HEK293T (cell line): ENCODE results near the gene GOLGA6L9.
"Not testable (repeated sequence)": the region's sequence is repeated elsewhere in the genome, so short reads cannot be mapped to it uniquely, and the experiment has no call there.

Experiments used
- CTCF ChIA-PET: fragments of 350-600 bp; formaldehyde crosslinking; extraction: SDS; loops from one replicate; lab custom pipeline; 2021; ENCODE audit warnings: antibody characterized with exemption, inconsistent platforms; lab: Yijun Ruan, JAX
- POLR2A ChIA-PET: fragments of 350-600 bp; formaldehyde crosslinking; extraction: SDS; loops from one replicate; lab custom pipeline; 2020; ENCODE audit warnings: antibody characterized with exemption, inconsistent platforms; lab: Yijun Ruan, JAX
- DNase-seq: peaks from one replicate; pipeline ENCODE4 v3.0.0; 2012; ENCODE audit warnings: mixed read lengths; ENCODE audit errors: extremely low spot score
- ARNT ChIP-seq: fragments of 450-650 bp; IDR thresholded peaks from 2 replicates; pipeline ENCODE4 v1.6.1; 2017; ENCODE audit warnings: mild to moderate bottlenecking
- FOXA1 ChIP-seq: fragments of 450-650 bp; IDR thresholded peaks from 2 replicates; pipeline ENCODE4 v1.6.1; 2016; ENCODE audit warnings: mild to moderate bottlenecking
- L3MBTL2 ChIP-seq: fragments of 450-650 bp; conservative IDR thresholded peaks from 2 replicates; pipeline ENCODE4 v1.6.1; 2016; ENCODE audit warnings: mild to moderate bottlenecking
- LEF1 ChIP-seq: fragments of 450-650 bp; IDR thresholded peaks from 2 replicates; pipeline ENCODE4 v1.6.1; 2017; ENCODE audit warnings: mild to moderate bottlenecking, borderline replicate concordance
- SUZ12 ChIP-seq: fragments of 450-650 bp; IDR thresholded peaks from 2 replicates; pipeline ENCODE4 v1.6.1; 2016; ENCODE audit warnings: mild to moderate bottlenecking
- TF ChIP-seq, protein P1 (sequence below): fragments of 450-650 bp; IDR thresholded peaks from 2 replicates; pipeline ENCODE4 v1.6.1; 2016

The GOLGA6L9 gene

GRCh38 chr15:82398785-82399184 is 30.8 kb upstream of the GOLGA6L9 start:
- ChIA-PET CTCF (no interaction called here), POLR2A (no interaction called here)
- TF ChIP-seq FOXA1, result no peak
- TF ChIP-seq LEF1, result no peak
- TF ChIP-seq, protein P1, sequence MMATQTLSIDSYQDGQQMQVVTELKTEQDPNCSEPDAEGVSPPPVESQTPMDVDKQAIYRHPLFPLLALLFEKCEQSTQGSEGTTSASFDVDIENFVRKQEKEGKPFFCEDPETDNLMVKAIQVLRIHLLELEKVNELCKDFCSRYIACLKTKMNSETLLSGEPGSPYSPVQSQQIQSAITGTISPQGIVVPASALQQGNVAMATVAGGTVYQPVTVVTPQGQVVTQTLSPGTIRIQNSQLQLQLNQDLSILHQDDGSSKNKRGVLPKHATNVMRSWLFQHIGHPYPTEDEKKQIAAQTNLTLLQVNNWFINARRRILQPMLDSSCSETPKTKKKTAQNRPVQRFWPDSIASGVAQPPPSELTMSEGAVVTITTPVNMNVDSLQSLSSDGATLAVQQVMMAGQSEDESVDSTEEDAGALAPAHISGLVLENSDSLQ, result no peak
- TF ChIP-seq SUZ12, result no peak
- TF ChIP-seq ARNT, result no peak
- no peak for TF ChIP-seq L3MBTL2
- no peak for DNase-seq

- POLR2A ChIA-PET, CTCF ChIA-PET, DNase-seq: not testable (repeated sequence)
Observed at GRCh38 chr15:82399366-82400103, 30.1 kb upstream of the GOLGA6L9 start.

- CTCF ChIA-PET, DNase-seq, POLR2A ChIA-PET: not testable (repeated sequence)
Observed at GRCh38 chr15:82401918-82402317, 27.7 kb upstream of the GOLGA6L9 start.

- DNase-seq, POLR2A ChIA-PET, CTCF ChIA-PET: not testable (repeated sequence)
Observed at GRCh38 chr15:82402341-82402740, 27.3 kb upstream of the GOLGA6L9 start.

DNA sequence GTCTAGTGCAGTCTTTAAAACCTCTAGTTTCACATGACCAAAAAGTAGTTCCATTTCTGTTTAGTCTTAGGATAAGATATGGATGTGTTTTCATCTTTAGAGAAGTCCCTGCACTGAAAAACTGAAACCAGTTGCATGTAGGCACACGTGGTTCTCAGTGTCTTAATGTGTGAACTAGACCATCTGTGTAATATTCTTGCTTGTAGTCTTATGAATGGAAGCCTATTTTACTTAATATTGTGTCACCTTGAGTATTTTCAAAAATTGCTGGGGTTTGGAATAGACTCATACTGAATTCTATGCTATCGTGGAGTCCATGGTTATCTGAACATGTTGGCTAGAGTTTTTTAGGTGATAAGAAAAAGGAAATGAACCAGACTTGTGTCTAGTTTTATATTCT is 23.4 kb upstream of the GOLGA6L9 start:
- CTCF ChIA-PET, DNase-seq, POLR2A ChIA-PET: not testable (repeated sequence)

- POLR2A ChIA-PET, DNase-seq, CTCF ChIA-PET: not testable (repeated sequence)
Observed at GRCh38 chr15:82410306-82410705, 19.3 kb upstream of the GOLGA6L9 start.

DNA sequence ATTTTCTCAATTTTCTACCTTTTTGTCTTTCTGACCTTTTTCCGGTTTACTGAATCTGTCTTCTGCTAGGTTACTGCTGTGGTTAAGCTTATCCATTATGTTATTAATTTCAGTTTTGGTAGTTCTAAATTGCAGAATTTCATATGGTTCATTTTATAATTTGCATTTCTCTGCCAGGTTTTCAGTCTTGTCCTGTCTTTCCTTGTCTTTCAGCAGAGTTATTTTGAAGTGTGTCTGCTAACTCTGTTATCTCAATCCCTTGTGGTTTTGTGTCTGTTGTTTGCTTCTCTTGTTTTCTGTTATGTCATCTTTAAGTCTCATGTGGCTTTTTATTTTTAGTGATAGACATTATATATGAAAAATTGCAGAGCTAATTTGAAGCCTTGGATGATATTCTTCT is 18.0 kb upstream of the GOLGA6L9 start:
- CTCF ChIA-PET, DNase-seq, POLR2A ChIA-PET: not testable (repeated sequence)

DNA sequence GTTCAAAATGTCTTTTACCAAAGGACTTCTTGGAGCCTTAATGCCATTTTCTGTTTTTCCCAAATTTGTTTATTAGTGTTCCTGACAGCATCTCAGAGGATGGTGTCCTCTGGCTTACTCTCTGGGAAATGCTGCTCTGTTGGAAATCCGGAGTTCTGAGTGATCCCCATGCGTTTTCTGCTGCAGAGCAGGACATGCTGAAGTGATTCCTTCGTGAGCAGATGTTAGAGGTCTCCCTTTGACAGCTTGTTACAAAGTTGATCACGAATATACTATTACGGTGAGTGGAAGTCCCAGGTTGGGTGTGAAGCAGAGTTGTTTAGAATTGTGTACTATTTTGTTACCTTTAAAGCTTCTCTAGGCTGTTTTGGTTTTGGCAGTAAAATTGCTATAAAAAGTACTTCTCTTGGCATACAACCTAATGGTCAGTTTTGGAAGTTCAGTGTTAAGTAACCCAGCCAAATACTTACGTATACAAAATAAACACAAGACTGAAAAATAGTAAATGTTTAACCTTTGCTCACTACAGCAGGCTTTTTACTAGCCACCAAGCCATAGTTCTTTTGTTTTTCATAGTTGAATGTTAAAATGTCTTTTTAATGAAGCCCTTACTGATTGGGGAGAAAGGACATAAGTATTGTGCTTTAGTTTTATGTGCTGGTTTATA is 15.0 kb upstream of the GOLGA6L9 start:
- CTCF ChIA-PET, DNase-seq, POLR2A ChIA-PET: not testable (repeated sequence)

- DNase-seq, CTCF ChIA-PET, POLR2A ChIA-PET: not testable (repeated sequence)
Observed at GRCh38 chr15:82420516-82420915, 9.1 kb upstream of the GOLGA6L9 start.

DNA sequence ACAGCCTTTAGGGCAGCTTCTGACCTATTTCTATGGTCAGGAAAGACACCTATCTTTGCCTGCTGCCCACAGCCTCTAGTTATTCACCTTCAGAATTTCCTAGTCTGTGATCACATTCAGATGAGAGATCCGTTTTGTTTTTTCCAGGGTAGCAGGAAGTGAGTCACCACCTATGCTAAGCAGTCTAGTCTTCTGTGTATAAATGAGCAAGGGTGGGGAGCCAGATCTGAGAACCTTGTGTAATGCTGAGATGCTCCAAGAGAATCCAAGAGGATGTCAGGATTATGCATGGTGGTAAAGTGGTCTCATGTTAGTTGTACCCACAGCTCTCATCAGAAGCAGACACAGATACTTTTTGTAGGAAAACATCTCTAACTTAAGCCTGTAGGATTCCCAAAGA is 8.7 kb upstream of the GOLGA6L9 start:
- POLR2A ChIA-PET, DNase-seq, CTCF ChIA-PET: not testable (repeated sequence)

- DNase-seq, POLR2A ChIA-PET, CTCF ChIA-PET: not testable (repeated sequence)
Observed at GRCh38 chr15:82427117-82427516, 2.5 kb upstream of the GOLGA6L9 start.

- DNase-seq, POLR2A ChIA-PET, CTCF ChIA-PET: not testable (repeated sequence)
Observed at GRCh38 chr15:82445420-82445819, 15.8 kb downstream of the GOLGA6L9 start.

GRCh38 chr15:82457336-82457735 is 27.7 kb downstream of the GOLGA6L9 start:
- CTCF ChIA-PET, DNase-seq, POLR2A ChIA-PET: not testable (repeated sequence)

DNA sequence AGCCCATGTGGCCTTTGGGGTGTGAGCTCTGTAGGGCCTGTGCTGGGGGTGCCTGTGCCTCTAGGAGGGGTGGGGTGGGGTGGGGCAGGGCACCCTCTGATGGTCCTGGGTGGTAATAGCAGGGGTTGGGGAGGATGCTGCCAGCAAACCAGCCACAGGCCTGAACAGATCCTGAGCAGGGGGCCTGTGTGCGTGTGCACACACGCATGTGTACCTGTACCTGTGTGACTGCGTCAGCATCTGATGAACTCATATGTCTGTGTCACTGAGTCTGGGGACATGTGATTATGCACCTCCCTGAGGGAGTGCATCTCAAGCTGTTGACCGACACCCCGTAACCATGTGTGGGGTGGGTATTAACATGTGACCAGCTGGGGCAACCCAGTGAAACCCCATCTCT is 36.0 kb downstream of the GOLGA6L9 start:
- DNase-seq, POLR2A ChIA-PET, CTCF ChIA-PET: not testable (repeated sequence)

DNA sequence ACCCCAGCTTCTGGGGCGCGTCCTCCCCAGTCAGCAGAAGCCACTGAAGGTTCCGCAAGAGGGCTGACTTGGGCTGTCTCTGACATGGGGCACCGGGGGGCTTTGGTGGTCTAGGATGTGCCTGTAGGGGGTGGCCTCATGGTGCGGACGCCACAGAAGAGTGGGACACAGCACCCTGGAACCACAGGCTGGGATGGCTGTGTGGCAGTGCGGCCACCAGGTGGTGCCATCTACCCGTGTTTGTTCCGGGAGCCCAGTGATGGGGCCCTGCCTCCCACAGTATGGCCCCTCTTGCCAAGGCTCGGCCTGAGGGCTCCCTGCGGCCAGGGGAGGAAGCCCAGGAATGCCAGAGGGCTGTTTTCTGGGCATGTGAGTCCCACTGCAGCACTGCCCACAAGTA is 38.6 kb downstream of the GOLGA6L9 start:
- DNase-seq, CTCF ChIA-PET, POLR2A ChIA-PET: not testable (repeated sequence)

GRCh38 chr15:82469381-82469780 is 39.8 kb downstream of the GOLGA6L9 start:
- CTCF ChIA-PET, POLR2A ChIA-PET, DNase-seq: not testable (repeated sequence)

DNA sequence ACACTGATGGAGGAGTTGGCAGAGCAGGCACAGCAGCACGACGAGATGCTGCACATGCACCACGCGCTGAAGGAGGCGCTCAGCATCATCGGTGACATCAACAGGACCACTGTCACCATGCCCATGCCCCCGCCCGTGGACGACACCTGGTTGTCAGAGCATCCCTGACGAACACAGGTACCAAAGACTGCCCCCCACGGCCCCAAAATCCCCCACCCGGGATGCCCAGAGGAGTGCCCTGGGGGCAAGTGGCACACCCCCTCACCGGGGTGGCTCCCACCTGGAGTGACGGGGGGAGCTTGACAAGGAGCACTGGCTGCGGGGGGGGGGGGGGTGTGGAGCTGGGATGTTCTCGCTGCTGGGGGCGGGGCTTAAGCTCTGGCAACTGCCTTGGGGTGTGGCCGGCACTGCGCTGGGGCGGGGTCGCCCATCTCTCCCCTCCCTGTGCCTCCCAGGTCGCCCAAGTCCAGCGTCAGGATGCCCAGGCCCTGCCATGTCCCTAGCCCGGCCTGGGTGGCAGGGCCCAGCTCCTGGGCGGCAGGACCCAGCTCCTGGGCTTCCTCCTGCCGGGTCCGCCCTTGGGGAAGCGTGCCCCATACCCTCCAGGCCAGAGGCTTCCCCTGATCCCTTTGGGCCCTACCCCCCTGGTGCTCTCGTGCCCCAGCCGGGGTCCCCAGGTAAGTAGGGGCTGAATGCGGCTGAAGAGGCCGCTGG is 42.8 kb downstream of the GOLGA6L9 start:
- DNase-seq, POLR2A ChIA-PET, CTCF ChIA-PET: not testable (repeated sequence)
